Adrenal gland (tissue), 5 donors: ENCODE data around the gene PCSK1.

Source experiments
- POLR2A ChIP-seq, 2 donors: fragments of 450-650 bp; IDR thresholded peaks; one replicate each; pipeline ENCODE4 v1.6.1; 2017; ENCODE audit warnings: antibody characterized with exemption in 2 of 2, mild to moderate bottlenecking in 2 of 2, moderate library complexity in 1 of 2
- TF ChIP-seq, protein P1 (sequence below), 6 experiments: fragments of 450-650 bp in 4 of 6; fragments of 200-600 bp in 2 of 6; sonication (generic) in 1 of 6; IDR thresholded peaks; 1 replicate in 5 of 6; 2 replicates in 1 of 6; pipeline versions ENCODE4 v1.5.1 to v1.8.0; 2016 to 2021; ENCODE audit warnings: antibody characterized with exemption in 6 of 6, mild to moderate bottlenecking in 2 of 6, moderate library complexity in 1 of 6
- donor health status: DM: no; HTN: no; CAD: no.

DNA sequence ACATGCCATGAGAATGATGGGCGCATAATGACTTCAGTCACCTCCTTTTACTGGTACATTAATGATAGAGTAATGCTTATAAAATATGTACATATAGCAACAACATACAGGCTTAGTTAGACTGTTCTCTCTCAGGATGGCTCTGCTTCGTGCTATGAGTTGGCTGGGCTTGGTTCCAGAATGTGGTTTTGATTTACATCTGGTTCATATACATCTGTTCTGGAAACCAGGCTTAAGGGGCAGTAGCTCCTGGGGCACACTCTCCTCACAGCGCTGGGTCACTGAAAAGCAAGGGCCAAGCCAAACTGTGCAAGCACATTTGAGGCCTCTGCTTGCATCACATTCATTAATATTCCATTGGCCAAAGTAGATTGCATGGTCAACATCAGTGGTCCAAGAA, 44.9 kb downstream of the PCSK1 start:
- TF ChIP-seq POLR2A (IDR thresholded peaks at IDR 0.05) = no peak
- TF ChIP-seq, protein P1, sequence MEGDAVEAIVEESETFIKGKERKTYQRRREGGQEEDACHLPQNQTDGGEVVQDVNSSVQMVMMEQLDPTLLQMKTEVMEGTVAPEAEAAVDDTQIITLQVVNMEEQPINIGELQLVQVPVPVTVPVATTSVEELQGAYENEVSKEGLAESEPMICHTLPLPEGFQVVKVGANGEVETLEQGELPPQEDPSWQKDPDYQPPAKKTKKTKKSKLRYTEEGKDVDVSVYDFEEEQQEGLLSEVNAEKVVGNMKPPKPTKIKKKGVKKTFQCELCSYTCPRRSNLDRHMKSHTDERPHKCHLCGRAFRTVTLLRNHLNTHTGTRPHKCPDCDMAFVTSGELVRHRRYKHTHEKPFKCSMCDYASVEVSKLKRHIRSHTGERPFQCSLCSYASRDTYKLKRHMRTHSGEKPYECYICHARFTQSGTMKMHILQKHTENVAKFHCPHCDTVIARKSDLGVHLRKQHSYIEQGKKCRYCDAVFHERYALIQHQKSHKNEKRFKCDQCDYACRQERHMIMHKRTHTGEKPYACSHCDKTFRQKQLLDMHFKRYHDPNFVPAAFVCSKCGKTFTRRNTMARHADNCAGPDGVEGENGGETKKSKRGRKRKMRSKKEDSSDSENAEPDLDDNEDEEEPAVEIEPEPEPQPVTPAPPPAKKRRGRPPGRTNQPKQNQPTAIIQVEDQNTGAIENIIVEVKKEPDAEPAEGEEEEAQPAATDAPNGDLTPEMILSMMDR (IDR thresholded peaks at IDR 0.05) = no peak
